ENCODE results near the gene ZRANB1.

The ZRANB1 gene

DNA sequence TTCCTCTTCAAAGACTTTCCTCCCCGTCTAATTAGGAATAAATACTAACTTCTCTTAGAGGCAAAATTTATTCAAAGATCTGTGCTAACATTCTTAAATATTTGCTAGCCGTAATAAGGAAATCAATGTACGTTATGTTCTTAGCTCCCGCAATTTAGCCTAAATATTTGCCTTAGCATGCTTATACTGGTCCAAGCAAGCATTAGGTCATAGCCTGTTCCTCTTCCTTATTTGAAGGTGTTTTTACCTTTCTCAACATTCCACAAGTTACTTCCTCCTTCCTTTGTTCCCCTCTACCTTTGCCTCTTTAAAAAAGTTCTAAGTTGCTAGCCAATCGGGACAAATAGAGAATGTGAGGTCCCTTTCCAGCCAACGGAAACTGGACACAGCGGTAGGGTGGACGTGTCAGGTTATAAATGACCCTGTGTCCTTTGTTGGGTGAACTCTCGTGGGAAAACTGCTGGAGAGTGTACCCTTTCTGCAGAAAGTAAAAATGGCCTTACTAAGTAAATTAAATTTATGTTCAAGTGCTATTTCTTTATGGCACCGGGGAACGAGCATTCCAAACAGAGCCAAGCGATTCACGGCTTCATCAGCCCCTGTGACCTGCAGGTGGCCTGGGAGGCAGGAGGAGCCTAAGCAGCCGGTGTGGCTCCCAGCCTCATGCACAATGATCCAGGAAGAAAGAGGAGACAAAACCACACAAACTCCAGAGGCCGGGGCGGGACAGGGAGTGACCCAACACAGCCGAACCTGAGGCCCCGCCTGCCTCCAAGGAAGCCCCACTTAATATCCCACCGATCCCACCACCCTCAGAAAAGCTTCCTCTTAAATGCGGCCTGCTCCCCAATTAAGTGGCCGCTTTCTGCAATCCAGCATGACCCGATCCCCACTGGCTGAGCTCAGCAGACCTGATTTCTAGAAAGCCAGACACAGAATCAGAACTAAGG, 67.0 kb downstream of the ZRANB1 start:
- DNase-seq = no peak

GRCh38 chr10:125009661-125010161, 67.8 kb downstream of the ZRANB1 start:
- no peak for DNase-seq

- DNase-seq = no peak
These were observed 68.4 kb downstream of the ZRANB1 start for GRCh38 chr10:125010362-125010761.

GRCh38 chr10:125011171-125011925, 69.4 kb downstream of the ZRANB1 start:
- DNase-seq = no peak

DNA sequence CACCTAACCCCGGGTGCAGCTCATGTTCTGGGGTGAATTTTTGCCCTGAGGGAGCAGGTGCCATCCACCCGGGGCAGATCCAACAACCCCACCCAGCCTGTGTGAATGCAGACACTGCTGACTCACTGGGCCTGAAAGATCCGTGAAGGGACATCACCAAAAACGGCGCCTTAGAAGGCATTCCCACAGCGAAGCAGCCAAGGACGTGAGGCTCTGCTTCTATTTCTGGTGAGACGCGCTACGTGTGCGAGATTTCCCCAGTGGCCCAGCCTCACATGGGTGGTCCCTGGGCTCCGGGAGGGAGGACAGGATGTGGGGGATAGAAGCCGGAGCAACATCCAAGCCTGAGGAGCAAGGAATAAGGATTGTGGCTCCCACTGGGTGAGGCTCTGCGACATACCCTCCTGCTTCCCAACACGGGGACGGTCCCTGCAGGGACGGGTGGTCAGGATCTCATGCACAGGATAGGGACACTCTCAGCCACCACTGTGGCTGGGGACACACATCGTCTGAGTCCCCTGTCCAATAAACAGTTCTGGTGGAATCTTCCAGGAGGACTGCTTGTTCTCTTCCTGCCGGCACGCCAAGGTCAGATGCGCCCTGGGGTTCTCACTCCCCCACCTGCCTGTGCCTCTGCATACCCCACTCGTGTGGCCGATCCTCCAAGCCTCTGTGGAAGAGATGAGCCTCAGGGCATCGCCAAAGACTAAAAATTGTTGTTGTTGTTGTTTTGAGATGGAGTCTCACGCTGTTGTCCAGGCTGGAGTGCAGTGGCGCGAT, 70.2 kb downstream of the ZRANB1 start:
- DNase-seq = no peak

- DNase-seq = no peak
These were observed 71.1 kb downstream of the ZRANB1 start for GRCh38 chr10:125012851-125013528.

- DNase-seq = no peak
These were observed 71.6 kb downstream of the ZRANB1 start for GRCh38 chr10:125013529-125013872.

DNA sequence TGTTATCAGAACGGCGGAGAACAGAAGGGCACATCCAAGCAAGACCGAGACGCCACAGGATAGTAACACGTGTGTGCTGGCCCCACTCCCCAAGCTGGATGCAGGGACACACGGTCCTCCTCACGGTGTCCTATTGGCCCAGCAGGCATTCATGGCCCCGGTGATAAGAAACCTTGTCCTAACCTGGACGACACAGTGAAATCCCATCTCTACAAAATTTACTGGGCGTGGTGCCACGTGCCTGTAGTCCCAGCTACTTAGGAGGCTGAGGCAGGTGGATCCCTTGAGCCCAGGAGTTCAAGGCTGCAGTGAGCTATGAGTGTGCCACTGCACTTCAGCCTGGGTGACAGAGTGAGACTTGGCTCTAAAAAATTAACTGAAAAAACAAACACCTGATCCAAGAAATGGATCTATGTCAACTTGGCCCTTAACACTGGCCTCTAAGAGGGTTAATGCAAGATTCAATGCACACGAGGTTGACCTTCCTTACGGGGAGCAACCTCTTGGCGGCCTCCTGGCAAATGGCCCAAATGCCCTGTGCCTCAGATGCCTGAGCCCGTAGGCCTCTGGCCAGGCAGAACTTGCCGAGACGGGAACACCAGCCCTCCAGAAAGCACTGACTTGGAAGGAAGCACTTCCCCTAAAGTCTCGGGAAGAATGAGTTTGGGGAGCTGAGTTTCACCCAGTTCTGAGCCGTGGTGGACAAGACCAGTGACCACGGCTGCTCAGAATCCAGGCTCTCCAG, 72.3 kb downstream of the ZRANB1 start:
- DNase-seq = no peak

DNA sequence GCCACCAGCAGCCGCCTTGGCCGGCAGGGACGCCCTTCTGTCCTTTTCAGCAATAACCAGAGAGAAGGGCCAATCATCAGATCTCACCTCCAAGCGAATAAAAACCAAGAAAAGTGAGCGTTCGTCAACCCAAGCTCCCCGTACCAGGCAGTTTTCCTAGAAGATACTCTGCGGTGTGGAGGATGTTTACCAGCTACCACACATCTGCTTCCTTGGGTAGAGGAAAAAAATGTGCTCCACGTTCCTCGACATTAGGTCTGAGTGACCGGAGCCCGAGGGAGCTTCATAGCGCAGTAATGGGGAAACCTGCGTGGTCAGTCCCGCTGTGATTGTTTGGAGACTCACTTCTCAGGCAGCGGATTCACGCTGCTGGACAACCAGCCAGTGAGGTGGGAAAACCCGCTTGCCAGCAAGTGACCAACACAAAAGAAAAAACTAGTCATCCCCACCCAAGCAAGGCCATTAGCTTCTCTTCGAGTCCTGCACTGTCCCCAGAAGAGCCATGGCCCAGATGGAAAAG, 73.0 kb downstream of the ZRANB1 start:
- no peak for DNase-seq

DNA sequence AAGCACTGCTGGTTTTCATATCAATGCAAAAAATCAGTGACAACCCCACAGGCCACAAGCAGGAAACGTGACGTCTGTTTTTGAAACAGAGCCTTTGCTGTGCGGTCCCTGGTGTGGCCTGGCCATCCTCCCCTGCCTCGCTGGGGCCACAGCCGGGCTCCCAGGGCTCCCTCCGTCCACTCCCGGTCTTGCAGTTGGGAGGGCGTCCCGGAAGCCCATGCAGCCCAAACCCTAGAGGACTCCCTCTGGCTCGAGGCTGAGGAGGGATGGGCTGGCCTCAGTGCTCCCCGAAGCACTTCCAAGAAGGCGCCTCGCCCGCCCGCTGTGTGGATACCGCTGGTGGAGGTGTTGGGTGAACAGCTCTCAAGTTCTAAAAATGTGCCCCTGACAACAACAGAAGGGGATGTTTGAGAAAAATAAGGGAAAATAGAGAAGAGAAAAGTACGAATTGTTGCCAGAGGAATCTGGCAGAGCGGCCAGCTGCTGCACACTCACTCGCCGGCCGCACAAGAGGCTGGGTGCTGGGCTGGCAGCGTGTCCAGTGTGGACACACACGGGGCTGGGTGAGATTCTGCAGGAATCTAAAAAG, 73.5 kb downstream of the ZRANB1 start:
- DNase-seq = no peak

- DNase-seq = no peak
These were observed 74.2 kb downstream of the ZRANB1 start for GRCh38 chr10:125016123-125016522.

DNA sequence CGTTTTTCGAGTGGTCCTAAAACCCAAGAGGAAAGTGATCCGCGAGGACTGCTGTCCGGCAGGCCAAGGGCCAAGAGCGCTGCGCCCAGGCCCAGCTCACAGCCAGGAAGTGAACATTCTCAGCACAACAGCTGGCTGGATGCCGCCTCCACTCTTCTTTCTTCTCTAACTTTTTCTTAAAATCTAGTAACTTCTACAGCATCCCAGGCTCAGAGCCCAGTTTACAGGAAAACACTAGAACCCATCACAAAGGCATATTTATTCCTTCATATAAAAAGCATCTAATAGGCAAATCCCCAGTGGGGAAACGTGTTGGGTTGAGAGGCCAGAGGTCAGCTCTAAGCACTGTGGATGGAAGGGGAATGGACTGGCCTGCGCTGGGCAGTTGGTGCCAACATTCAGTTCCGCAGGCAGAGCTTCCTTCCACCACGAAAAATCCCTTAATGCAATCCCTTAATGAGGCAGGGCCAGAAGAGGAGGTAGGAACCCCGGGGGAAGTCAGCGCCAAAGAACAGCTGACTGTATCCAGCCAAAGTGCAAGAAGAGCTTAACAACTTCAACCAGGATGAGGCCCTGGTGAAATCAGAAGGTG, 74.8 kb downstream of the ZRANB1 start:
- DNase-seq = no peak

DNA sequence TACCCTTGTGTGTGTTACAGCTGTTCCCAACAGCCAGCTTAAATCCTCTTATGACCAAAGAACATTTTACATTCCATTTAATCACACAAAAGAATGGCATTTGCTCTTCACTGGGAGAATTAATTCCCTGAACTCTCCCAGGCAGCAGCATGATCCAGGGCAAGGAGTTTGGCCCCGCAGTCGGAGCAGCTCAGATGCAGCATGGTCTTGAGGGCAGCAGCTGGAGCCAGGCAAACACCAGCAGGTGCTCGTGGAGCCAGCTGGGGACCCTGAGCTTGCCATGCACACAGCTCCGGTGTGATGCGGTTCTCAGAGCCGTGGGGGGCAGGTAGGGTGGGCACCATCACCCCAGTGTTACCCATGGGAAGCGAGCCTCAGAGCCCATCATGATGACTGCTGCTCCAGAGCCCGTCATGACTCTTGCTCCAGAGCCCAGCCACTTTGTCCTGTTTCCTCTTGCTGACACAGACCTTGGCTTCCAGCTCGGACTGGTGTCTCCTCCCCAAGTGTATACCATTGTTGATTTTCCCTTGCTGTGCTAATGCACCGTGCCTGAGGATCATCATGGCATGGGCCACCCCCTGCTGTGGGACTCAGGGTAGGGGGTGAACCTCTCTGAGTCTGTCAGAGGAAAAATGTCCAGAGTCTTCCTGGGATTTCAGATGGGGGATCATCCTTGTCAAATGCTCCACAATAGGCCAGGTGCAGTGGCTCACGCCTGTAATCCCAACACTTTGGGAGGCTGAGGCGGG, 75.8 kb downstream of the ZRANB1 start:
- DNase-seq = no peak

- no peak for DNase-seq
These were observed 76.7 kb downstream of the ZRANB1 start for GRCh38 chr10:125018576-125019143.

DNA sequence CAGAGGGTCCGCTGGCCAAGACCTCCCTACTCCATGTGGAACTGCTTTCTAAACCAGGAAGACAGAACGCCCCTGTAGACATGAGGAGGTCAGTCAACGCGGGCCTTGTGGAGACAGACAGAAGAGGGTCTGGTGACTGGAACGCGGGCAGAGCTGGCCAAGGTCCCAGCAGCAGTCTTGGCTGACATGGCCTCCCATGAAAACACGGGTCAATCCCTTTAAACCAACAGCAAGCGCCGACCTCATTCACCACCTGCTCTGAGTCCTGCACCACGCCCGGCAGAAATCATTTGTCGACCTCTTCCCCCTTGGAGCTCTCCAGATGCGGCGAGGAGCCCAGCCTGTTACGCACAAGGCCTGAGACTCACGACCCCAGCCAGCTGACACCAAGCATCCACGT, 78.5 kb downstream of the ZRANB1 start:
- no peak for DNase-seq

DNA sequence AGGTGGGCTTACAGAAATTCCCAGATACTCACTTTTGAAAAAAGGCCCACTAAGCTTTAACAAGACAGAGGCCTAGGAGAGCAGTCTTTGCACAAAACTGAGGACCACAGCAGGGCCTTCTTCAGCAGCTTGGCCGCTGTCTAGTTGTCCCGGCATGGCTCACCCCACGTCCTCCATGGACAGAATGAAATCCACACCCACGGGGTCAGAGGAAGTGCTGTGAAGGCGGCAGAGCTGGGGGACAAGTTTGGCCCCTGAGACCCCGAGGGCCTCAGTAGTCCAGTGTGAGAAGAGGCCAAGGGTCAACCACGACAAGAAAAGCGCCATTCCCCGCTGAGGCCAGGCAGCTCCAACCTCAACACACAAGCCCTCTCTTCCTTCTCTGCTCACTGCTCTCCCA, 78.9 kb downstream of the ZRANB1 start:
- DNase-seq = no peak

- DNase-seq = no peak
These were observed 79.9 kb downstream of the ZRANB1 start for GRCh38 chr10:125021686-125022344.

DNA sequence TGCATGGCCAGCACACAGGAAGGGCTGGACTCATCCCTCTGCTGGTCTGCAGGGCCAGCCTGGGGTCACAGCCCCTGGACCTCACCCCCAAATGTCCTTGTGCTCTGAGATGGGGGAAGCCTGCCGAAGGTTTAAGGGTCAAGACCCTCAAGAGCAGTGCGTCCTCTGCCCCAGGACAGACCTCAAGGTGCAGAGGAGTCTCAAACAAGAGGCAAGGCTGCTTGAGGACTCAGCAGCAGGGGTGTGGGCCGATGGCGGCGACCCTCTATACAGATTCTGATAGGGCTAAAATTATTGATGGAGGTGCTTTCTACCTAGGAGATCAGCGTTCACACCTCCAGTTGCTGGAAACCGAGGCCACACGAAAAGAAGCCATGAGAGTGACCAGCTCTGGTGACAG, 80.7 kb downstream of the ZRANB1 start:
- no peak for DNase-seq

DNA sequence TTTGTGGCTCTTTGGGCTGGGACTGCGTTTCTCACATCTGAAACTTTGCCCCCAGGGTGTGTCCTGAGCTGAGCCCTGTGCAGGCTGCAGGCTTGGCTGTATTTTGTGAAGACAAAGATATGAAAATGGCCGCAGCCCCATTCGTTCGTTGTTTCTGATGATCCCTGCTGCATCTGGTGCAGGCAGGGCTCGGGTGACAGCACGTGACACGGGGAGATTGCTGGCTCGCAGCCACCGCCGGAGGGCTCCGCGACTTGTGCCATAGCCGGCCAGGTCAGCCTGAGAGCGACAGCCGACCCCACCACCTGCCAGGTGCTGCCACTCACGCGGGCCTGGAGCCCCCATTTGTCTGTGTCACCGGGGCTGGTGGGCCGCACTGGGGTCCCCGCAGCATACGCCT, 81.3 kb downstream of the ZRANB1 start:
- no peak for DNase-seq
